GM18511 (cell line): ENCODE measurements around the gene HSPG2.

ENCODE experiments used
- ATAC-seq: cut with Tn5 transposase; IDR thresholded peaks from one replicate; pipeline ENCODE4 v1.9.1; 2021; ENCODE audit warnings: mild to moderate bottlenecking, moderate library complexity; ENCODE audit not compliant: unreplicated experiment

The HSPG2 gene

GRCh38 chr1:21849909-21850576 is 87.1 kb downstream of the HSPG2 start:
- ATAC-seq, result no peak

DNA sequence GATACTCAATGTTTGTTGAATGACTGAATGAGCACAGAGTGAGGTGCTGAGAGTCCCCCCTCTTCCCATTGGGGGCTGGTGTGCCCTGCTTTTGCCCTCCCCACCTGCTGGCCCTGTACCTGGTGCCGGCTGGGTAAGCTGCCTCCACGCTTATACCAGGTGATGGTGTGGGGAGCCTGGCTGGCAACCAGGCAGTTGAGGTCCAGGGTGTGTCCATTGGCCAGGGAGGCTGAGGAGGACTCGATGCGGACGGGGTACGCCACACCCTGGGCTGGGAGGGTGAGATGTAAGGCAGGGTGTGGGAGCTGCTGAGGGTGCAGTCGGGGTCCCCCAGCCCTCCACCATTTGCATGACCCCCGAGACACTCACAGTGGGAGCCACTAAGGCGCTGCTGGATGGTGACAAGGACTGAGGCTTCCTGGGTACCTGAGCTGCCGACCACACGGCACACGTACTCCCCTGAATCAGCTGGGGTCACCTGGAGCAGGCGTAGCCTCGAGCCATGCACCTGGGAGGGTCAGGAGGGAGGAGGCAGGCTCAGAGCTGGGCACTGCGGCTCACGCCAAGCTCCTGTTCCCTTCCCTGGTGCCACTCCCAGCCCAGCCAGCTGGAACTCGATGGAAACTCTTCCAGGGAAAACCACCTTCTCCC is 88.5 kb downstream of the HSPG2 start:
- no peak for ATAC-seq

- ATAC-seq, result no peak
Observed at GRCh38 chr1:21847223-21848205, 89.6 kb downstream of the HSPG2 start.

DNA sequence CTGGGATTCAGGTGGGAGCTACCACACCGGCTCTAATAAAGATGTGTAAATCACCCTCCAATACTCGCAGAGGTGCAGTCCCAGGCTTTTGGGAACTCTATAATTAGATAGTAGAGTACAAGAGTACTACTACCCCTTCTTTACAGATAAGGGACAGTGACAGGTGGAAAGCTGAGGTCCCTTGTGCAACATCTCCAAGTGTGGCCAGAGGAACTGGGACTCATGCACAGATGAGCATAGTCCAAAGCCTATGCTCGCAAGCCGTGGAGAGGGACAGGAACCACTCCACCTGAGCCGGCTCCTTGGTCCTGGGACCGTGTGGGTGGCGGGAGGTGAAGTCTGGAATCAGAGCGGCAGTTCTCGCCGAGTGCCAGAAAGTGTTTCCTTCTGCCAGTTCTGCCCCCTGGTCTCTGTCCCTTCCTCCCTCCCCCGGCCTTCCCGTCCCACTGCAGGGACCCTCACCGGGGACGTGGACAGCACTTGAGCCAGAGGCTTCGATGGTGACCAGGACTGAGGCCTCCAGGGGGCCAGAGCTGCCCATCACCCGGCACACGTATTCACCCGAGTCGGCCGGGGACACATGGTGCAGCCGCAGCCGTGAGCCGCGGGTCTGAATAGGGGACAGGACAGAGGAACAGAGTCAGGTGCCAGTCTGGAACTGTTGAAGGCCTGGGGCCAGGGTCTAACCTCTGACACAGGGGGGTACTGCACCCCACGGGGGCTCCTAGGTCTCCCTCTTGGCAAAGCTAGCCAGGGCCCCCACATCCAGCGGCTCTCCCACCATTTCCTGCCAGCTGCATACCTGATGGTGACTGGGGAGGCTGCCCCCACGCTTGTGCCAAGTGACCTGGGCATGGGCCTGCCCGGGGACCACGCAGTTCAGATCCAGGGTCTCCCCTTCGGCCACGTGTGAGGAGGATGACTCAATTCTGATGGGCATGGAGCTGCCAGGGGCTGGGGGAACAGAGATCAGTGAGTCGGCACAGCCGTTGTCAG is 91.2 kb downstream of the HSPG2 start:
- no peak for ATAC-seq

- ATAC-seq, result no peak
Observed at GRCh38 chr1:21843996-21844395, 93.1 kb downstream of the HSPG2 start.

- no peak for ATAC-seq
Observed at GRCh38 chr1:21843208-21843607, 93.9 kb downstream of the HSPG2 start.

GRCh38 chr1:21842606-21843162 is 94.4 kb downstream of the HSPG2 start:
- no peak for ATAC-seq

- ATAC-seq, result no peak
Observed at GRCh38 chr1:21841852-21842466, 95.2 kb downstream of the HSPG2 start.

GRCh38 chr1:21840981-21841380 is 96.1 kb downstream of the HSPG2 start:
- ATAC-seq, result no peak

- ATAC-seq, result no peak
Observed at GRCh38 chr1:21839337-21840037, 97.6 kb downstream of the HSPG2 start.

GRCh38 chr1:21838359-21839157 is 98.6 kb downstream of the HSPG2 start:
- no peak for ATAC-seq

- no peak for ATAC-seq
Observed at GRCh38 chr1:21837476-21837875, 99.6 kb downstream of the HSPG2 start.

GRCh38 chr1:21836729-21837128 is 100.4 kb downstream of the HSPG2 start:
- no peak for ATAC-seq

DNA sequence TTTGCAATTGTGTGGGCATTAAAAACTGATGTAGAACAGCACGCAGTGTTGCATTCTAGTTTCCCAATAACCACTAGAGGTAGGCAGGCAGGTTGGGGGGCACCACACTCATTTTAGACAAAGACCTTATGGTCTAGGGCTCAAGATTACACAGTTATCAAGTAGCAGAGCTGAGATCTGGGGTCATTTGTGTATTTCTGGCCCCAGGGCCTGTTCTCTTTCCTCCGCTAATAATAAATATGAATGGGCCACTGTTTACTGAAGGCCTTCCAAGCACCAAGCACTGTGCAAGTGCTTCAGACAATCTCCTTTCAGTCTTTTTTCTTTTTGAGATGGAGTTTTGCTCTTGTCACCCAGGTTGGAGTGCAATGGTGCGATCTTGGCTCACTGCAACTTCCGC is 101.1 kb downstream of the HSPG2 start:
- ATAC-seq, result no peak

DNA sequence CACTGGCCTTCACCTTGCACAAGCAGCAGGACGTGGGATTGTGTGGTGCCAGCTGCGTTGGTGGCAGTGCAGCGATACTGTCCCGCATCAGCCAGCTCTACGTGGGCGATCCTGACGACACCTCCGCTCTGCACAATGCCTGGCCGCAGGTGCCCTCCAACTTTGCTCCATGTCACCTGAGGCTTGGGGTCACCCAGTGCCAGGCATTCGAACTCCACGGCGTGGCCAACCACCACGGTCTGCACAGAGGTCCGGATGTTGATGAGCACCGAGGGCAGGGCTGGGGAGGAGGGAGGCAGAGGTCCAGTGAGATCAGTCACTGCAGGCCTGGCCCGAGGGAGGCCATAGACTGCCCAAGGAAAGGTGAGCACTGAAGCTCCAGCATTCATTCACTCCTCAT is 102.4 kb downstream of the HSPG2 start:
- ATAC-seq, result no peak

GRCh38 chr1:21834094-21834493 is 103.0 kb downstream of the HSPG2 start:
- no peak for ATAC-seq

DNA sequence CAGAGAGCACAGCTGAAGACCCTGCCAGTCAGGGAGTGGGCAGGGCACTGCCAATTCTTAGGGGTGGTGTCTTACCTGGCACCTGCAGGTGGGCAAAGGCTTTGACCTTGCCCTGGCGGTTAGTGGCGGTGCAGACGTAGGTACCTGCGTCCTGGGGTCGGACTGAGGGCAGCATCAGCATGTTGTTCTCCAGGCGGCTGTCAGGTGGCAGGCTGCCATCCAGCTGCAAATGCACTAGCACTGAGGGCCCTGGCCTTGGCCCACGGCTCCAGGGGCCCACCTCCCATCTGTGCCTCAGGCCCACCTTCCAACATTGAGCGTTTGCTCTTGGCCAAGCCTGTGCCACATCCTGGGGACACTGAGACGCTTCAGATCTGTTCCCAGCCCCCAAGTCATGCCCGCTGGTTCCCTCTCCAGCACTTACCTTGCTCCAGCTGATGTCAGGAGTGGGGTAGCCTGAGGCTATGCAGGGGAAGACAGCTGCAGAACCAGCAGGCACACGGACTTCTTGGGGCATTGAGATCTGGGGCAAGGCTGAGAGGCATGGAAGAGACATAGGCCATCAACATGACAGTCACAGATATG is 103.6 kb downstream of the HSPG2 start:
- ATAC-seq, result no peak

- ATAC-seq, result no peak
Observed at GRCh38 chr1:21831454-21831970, 105.6 kb downstream of the HSPG2 start.
